ENCODE measurements around the gene TAL2.
"Not testable (repeated sequence)": the region's sequence is repeated elsewhere in the genome, so short reads cannot be mapped to it uniquely, and the experiment has no call there.

Gene TAL2

DNA sequence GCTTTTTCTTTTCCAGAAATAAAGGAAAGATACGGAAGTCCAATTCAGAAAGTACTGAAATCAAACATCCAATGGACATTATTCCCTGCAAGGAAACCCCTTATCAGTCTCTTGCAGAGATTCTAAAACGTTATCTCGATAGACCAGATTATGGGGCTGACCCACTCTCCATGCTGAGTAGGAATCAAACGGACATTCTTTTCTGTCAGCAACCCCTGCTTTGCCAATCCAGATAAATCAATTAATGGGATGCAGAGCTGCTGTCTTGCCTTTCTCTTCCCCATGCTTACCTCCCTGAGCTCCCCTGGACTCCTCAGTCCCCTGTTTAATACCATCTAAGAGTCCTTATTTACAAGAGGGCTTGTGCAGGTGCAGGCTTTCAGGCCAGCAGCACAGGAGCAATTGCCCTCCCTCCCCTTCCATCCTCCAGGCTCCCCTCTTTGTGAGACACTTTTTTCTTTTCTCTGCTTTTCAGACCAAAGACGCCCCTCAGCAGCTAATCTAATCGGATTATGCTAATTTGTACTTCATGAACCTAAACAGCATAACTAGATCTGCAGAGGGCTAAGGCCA lies 14.2 kb downstream of the TAL2 start:
- DNase-seq = no peak

GRCh38 chr9:105678163-105678562 lies 15.9 kb downstream of the TAL2 start:
- DNase-seq = no peak

GRCh38 chr9:105678781-105679180 lies 16.5 kb downstream of the TAL2 start:
- DNase-seq = no peak

- no peak for DNase-seq
Observed at GRCh38 chr9:105679257-105680022, 17.2 kb downstream of the TAL2 start.

- no peak for DNase-seq
Observed at GRCh38 chr9:105681313-105681712, 19.1 kb downstream of the TAL2 start.

GRCh38 chr9:105681724-105682123 lies 19.5 kb downstream of the TAL2 start:
- DNase-seq = no peak

DNA sequence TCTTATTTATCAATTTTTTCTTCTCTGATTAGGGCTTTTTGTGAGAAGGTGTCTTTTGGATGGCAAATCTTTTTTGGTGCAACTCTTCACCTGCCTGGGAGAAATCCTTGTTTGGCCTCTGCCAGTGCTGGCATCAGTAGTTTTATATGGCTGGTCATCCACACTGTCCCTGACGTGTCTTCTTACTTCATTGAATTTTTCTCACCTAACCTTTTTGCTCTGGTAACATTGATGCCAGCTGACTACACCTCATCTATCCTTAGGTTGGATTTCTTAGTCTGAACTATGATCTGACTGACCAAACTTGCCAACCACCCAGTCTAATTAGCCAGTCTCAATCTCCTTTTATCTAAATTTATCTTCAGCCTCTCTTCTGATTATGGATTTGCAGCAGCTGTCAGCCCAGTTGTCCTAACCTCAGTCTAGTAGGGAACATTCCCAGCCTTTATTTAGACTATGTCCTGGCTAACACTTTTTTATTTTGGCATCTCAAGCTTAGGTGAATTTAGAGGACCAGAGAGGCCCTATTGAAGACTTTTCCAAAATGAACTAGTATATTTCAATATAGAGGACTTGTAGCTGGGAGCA lies 21.5 kb downstream of the TAL2 start:
- DNase-seq = no peak

DNA sequence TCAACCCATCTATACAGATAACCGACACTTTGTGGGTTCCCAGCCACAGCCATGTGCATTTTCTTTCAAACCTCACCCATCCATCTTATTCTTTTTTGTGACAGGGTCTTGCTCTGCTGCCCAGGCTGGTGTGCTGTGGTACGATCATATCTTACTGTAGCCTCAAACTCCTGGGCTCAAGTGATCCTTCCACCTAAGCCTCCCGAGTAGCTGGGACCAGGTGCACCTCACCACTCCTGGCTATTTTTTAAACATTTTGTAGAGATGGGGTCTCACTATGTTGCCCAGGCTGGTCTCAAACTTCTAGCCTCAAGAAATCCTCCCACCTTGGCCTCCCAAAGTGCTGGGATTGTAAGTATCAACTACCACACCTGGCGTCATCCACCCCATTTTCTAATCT lies 24.7 kb downstream of the TAL2 start:
- no peak for DNase-seq

GRCh38 chr9:105690742-105691141 lies 28.5 kb downstream of the TAL2 start:
- no peak for DNase-seq

GRCh38 chr9:105693435-105694189 lies 31.4 kb downstream of the TAL2 start:
- no peak for DNase-seq

DNA sequence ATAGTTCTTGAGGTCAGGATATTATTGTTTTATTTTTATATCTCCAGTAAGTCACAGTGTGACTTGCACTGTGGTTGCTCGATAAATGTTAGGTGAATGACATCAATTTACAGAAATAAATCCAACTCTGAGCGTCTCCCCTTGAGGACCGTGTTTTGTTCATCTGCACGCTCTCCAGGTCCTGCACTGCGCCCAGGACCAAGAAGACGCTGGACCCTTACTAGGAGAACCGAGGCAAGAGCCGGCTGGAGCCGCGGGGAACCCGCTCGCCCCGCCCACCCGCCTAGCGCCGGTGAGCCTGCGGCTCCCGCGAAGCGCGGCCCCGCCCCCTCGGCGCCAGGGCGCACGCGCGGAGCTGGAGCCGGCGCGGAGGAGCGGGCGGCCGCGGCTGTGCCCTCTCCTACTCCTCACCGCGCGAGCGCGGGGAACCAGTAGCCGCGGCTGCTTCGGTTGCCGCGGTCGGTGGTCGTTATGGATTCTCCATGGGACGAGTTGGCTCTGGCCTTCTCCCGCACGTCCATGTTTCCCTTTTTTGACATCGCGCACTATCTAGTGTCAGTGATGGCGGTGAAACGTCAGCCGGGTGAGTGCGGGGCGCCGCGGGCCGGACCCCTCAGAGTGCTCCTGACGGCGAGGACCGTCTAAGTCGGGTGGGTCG lies 32.1 kb downstream of the TAL2 start, which contains the start of gene TMEM38B:
TSS of gene TMEM38B (plus strand) at position 352 of the 658 bp plus-strand sequence. CDS start at position 472, 120 bp downstream.
- DNase-seq = peak; percentile 10 to 82

GRCh38 chr9:105694848-105695581 lies 32.8 kb downstream of the TAL2 start:
- DNase-seq = peak in 1 of 2 experiments; percentile 42

DNA sequence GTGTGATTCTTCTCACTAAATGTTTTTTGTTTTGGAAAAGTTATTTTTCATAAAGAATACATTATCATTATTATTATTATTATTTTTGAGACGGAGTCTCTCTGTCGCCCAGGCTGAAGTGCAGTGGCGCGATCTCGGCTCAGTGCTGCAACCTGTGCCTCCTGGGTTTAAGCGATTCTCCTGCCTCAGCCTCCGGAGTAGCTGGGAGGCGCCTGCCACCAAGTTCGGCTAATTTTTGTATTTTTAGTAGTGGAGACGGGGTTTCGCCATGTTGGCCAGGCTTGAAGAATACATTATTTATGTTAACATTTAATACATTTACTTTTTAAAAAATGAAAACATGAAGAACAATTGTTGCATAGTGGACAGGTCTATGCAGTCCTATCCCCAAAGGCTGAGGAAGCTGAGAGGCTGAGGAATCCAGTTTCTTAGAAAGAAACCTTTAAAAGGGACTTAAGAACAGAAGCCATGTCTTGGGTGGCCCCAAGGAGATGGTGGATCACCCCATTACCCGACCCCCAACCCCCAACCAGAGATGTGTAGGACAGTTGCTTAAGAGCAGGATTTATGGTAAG lies 34.0 kb downstream of the TAL2 start:
- DNase-seq = no peak

DNA sequence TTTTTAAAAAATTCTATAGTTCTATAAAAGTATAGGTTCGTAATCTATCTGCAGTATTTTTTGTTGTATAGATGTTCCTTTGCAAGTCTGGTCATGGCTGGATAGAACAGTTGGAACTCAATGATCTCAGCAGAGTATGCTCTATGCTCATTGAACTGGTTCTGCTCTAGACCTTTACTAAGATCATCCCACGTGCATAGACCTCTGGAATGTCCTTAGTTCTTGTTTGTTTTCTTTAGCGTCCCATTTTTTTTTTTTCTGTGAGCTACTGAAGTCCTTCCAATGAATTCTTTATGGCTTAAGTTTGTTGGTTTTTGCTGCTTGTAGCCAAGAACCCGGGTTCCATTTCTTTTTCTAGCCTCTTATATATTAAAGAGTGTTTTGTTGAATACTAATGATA lies 35.6 kb downstream of the TAL2 start:
- no peak for DNase-seq

DNA sequence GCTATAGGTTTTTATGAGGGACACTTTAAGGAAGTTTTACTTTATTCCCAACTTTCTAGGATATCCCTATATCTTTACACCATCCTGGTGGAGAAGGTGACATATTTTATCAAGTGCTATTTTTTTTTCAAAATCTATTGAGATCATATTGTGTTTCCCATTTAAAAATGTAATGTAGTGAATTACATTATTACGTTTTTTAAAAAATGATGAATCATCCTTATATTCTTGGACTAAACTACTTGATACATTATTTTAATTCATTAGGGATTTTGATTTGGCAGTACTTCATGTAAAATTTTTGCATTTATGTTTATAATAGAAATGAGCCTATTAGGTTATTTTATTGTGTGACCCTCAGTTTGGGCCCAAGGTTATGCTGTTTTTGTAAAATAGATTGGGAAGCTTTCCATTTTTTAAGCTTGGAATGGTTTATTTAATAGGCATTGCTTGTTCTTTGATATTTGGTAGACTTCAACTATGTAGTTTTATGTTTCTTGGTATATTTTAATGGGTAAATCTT lies 36.2 kb downstream of the TAL2 start:
- DNase-seq = no peak

DNA sequence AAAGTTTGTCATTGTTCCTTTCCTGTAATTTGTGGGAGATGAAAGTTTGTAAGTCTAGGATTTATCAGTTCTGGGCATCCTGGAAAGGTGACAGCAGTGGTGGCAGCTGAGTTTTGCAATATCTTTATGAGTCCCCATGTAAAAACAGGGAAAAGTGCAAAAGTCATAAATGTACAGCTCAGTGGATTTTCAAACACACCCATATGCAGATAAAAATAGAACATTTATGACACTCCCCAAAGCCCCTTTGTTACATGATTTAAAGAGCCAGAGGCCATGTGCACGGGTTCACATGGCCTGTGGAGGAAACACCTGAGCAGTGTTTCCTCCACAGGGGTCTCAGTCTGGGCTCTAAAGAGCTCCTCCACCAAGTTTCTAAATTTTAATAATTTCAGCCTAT lies 38.4 kb downstream of the TAL2 start:
- no peak for DNase-seq

GRCh38 chr9:105701145-105701544 lies 38.9 kb downstream of the TAL2 start:
- DNase-seq = no peak

- DNase-seq = no peak
Observed at GRCh38 chr9:105702207-105702606, 40.0 kb downstream of the TAL2 start.

GRCh38 chr9:105703638-105704037 lies 41.4 kb downstream of the TAL2 start:
- not testable (repeated sequence) for DNase-seq

DNA sequence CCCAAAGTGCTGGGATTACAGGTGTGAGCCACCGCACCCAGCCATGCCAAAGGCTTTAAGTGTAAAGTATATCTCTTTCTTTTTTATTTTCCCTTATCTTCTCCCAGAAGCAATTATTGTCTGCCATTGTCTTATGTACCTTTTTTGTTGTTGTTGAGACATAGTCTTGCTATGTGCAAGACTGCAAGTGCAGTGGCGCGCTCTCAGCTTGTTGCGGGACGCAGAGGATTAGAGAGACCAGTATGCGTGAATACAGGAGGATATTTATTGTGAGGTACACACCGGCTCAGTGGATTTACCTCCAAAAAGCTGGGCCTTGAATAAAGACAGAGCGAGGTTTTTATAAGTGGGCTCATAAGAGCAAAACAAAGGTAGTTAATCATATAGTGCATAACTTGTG lies 43.9 kb downstream of the TAL2 start:
- no peak for DNase-seq

DNA sequence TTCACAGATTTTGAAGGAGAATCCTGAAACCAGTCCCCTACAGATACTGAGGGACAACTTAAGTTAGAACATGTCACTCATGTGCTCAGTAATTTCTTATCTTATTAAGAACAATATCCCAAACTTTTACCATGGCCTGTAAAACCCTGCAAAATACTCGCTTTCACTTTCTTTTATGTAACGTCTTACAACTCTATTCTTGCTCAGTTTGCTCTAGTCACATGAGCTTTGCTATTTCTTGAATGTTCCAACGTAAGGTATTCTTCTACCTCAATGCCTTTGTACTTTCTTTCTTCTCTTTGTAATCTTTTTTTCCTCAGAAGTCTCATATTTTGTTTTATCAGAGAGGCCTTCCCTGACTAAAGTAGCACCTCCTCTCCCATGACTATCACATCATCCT lies 46.1 kb downstream of the TAL2 start:
- no peak for DNase-seq

GRCh38 chr9:105710638-105711037 lies 48.4 kb downstream of the TAL2 start:
- DNase-seq = no peak
